Neural crest cell (in vitro differentiated cells): Measurements from ENCODE around the gene OR7C2. TPM values are rescaled to one million over a fixed set of nuclear protein-coding genes. Genes with fewer than 3 reads are reported as not detected.

Experiments used
- DNase-seq: peaks from one replicate; pipeline ENCODE4 v3.0.0; 2021; ENCODE audit warnings: low read depth, mixed read lengths, low spot score
- H3K27ac Mint-ChIP-seq: one replicate; pipeline ENCODE4 v1.8.0; 2021; ENCODE audit warnings: mild to moderate bottlenecking, mixed read lengths; ENCODE audit not compliant: unreplicated experiment
- H3K27me3 Mint-ChIP-seq: 2 replicates; pipeline ENCODE4 v1.8.0; 2021; ENCODE audit warnings: low read depth, mild to moderate bottlenecking, mixed read lengths
- H3K36me3 Mint-ChIP-seq: 2 replicates; pipeline ENCODE4 v1.8.0; 2021; ENCODE audit warnings: low read depth, mild to moderate bottlenecking, mixed read lengths
- H3K4me1 Mint-ChIP-seq: 2 replicates; pipeline ENCODE4 v1.8.0; 2021; ENCODE audit warnings: mixed read lengths
- H3K4me3 Mint-ChIP-seq: one replicate; pipeline ENCODE4 v1.8.0; 2021; ENCODE audit warnings: mild to moderate bottlenecking, mixed read lengths
- H3K9me3 Mint-ChIP-seq: 2 replicates; pipeline ENCODE4 v1.8.0; 2021; ENCODE audit warnings: mixed read lengths
- total RNA-seq: library from RNA; stranded (reverse); gene quantifications from 2 replicates; pipeline ENCODE4 v1.2.1, GENCODE V29; 2021
- TF ChIP-seq, protein P1 (sequence below): fragments of 200-600 bp; sonication (generic); conservative IDR thresholded peaks from 2 replicates; pipeline ENCODE4 v1.5.0; 2021; ENCODE audit warnings: antibody characterized with exemption, mild to moderate bottlenecking

Gene OR7C2
- total RNA-seq, 1 donor from 2014 or later: not detected

- TF ChIP-seq, protein P1, sequence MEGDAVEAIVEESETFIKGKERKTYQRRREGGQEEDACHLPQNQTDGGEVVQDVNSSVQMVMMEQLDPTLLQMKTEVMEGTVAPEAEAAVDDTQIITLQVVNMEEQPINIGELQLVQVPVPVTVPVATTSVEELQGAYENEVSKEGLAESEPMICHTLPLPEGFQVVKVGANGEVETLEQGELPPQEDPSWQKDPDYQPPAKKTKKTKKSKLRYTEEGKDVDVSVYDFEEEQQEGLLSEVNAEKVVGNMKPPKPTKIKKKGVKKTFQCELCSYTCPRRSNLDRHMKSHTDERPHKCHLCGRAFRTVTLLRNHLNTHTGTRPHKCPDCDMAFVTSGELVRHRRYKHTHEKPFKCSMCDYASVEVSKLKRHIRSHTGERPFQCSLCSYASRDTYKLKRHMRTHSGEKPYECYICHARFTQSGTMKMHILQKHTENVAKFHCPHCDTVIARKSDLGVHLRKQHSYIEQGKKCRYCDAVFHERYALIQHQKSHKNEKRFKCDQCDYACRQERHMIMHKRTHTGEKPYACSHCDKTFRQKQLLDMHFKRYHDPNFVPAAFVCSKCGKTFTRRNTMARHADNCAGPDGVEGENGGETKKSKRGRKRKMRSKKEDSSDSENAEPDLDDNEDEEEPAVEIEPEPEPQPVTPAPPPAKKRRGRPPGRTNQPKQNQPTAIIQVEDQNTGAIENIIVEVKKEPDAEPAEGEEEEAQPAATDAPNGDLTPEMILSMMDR: no peak
- Mint-ChIP-seq H3K4me1 (peaks cover 9% of the 10 kb centered on the region), H3K4me3 (no peak overlapping the region), H3K27ac (no peak overlapping the region), H3K36me3 (no peaks in the 10 kb centered on the region), H3K9me3 (no peaks in the 10 kb centered on the region), H3K27me3 (peaks cover 46% of the 10 kb centered on the region)
- no peak for DNase-seq
Measured at GRCh38 chr19:14977128-14977527, 35.8 kb downstream of the OR7C2 start.

DNA sequence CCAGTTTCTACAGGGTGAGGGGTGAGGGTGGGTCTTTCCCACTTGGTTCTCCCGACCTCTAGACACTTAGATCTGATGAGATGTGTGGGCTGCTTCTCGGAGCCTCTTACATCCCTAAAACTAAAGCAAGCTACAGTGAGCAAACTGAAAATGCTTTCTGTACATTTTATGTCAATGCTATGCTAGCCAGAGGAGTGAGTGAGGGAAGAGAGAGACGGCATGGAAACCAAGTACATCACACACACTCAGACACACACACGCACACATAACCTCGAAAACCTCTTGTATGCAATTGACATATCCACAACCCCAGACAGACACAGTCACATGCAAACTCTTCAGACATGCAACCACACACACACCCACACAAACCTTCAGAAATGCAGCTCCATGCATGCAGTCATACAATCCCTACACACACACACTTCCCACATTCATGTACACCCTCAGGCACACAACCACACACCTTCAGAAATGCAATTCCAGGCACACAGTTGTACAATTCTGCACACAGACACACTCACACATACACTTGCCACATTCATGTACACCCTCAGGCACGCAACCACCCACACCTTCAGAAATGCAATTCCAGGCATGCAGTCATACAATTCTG lies 37.0 kb downstream of the OR7C2 start:
- peaks cover 56% of the 10 kb centered on the region for H3K27me3 Mint-ChIP-seq
- peaks cover 9% of the 10 kb centered on the region for H3K4me1 Mint-ChIP-seq
- H3K9me3 Mint-ChIP-seq: no peaks in the 10 kb centered on the region
- H3K4me3 Mint-ChIP-seq: peak overlapping the region; percentile 89
- no peak overlapping the region for H3K27ac Mint-ChIP-seq
- no peaks in the 10 kb centered on the region for H3K36me3 Mint-ChIP-seq
- DNase-seq: no peak
- TF ChIP-seq, protein P1: no peak

DNA sequence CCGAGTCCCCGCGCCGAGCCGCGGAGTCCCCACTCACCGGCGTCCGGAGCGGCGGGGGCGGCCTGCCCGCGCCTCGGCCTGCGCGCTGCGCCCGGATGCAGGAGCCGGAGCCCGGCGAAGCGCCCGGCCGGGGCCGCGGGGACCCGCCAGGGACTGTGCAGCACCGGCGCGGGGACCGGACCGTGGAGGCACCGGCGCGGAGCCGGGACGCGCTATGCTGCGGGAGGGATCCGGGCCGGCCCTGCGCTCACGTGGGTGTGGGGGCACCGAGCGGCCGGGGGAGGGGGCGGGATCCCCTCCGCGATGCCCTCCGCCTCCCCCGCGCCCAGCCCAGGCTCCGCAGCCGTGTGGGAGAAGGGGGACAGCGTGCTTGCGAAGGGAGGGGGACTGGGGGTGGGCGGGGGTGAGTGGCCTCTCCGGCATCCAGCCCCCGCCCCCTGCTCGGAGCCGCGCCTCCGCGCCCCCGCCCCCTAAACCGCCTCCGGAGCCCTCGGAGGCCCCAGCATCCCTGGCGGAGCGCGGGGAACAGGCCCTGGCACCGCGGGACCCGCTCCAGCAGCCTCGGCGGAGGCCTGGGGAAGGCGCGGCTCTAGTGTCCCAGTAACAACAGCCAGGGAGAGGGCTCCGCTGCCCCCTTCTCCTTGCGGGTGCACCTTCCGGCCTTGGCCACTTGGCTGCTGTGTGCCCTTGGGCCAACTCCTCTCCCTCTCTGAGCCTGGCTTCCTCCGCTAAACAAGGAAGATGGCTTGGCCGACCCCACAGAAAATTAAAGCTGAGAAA lies 38.4 kb downstream of the OR7C2 start, which contains the start of gene SLC1A6:
TSS of gene SLC1A6 (minus strand) at position 389 of the 780 bp plus-strand sequence. CDS start 6,954 bp downstream, outside the sequence.
- peaks cover 9% of the 10 kb centered on the region for H3K4me1 Mint-ChIP-seq
- TF ChIP-seq, protein P1: no peak
- no peaks in the 10 kb centered on the region for H3K9me3 Mint-ChIP-seq
- H3K27me3 Mint-ChIP-seq: peaks cover 69% of the 10 kb centered on the region
- peak within 1 kb of the TSS; percentile 89 for H3K4me3 Mint-ChIP-seq
- peak within 1 kb of the TSS; percentile 38 for H3K27ac Mint-ChIP-seq
- H3K36me3 Mint-ChIP-seq: no peaks in the 10 kb centered on the region
- peak; percentile 22 for DNase-seq

DNA sequence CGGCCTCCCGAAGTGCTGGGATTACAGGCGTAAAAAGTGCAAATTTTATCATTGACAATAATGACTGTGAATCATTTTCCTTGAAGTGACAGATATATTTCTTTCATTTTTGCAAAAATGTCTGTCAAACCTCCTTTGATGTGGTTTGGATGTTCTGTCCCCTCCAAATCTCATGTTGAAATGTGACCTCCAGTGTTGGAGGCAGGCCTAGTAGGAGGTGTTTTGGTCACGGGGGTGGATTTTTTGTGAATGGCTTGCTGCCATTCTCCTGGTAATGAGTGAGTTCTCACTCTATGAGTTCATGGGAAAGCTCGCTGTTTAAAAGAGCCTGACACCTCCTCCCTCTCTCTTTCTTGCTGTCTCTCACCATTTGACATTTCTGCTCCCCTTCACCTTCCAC lies 43.8 kb downstream of the OR7C2 start:
- H3K4me3 Mint-ChIP-seq: no peak overlapping the region
- TF ChIP-seq, protein P1: no peak
- H3K9me3 Mint-ChIP-seq: no peaks in the 10 kb centered on the region
- no peaks in the 10 kb centered on the region for H3K4me1 Mint-ChIP-seq
- no peaks in the 10 kb centered on the region for H3K36me3 Mint-ChIP-seq
- peaks cover 79% of the 10 kb centered on the region for H3K27me3 Mint-ChIP-seq
- no peak for DNase-seq
- no peak overlapping the region for H3K27ac Mint-ChIP-seq

Other genes starting within 250 kb of the OR7C2 start
- not detected in 2 replicates for gene ADGRE2, start 162.9 kb upstream of the OR7C2 start, total RNA-seq
- gene OR7A5, start 106.3 kb upstream of the OR7C2 start, total RNA-seq: not detected in 2 replicates
- not detected in 2 replicates for gene OR7C1, start 106.3 kb upstream of the OR7C2 start, total RNA-seq
- gene OR7A10, start 92.6 kb upstream of the OR7C2 start, total RNA-seq: not detected in 2 replicates
- not detected in 2 replicates for gene OR7A17, start 55.4 kb upstream of the OR7C2 start, total RNA-seq
- 7.0 and 8.2 TPM in 2 replicates for gene SLC1A6, start 38.4 kb downstream of the OR7C2 start, total RNA-seq
- not detected in 2 replicates for gene CASP14, start 108.0 kb downstream of the OR7C2 start, total RNA-seq
- gene OR1I1, start 140.7 kb downstream of the OR7C2 start, total RNA-seq: not detected in 2 replicates
- 23.8 and 24.7 TPM in 2 replicates for gene SYDE1, start 165.9 kb downstream of the OR7C2 start, total RNA-seq